NCI-H2196 treated with DMSO at 0.1 percent for 48 hours (cell line): Measurements from ENCODE around the gene WDR37.
"Not testable (repeated sequence)": the region's sequence is repeated elsewhere in the genome, so short reads cannot be mapped to it uniquely, and the experiment has no call there.

Experiments
- DNase-seq: peaks from one replicate; lab custom pipeline; 2025; ENCODE audit not compliant: unreplicated experiment; lab: John Stamatoyannopoulos, UW

Gene WDR37

DNA sequence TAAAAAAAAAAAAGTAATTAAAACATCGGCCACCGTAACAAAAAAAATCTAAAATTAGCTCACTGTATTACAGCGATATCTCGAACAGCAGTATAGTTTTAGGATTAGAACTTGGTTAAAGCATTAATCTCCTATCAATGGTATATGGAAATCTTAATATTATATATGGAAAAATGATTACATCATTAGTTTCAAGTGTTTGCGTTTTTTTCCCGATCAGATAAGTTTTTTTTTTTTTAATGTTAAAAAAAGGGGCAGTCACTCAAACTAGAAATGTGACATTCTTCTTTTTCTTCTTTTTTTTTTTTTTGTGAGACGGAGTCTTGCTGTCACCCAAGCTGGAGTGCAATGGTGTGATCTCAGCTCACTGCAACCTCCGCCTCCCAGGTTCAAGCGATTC, 14.7 kb upstream of the WDR37 start:
- DNase-seq = no peak

DNA sequence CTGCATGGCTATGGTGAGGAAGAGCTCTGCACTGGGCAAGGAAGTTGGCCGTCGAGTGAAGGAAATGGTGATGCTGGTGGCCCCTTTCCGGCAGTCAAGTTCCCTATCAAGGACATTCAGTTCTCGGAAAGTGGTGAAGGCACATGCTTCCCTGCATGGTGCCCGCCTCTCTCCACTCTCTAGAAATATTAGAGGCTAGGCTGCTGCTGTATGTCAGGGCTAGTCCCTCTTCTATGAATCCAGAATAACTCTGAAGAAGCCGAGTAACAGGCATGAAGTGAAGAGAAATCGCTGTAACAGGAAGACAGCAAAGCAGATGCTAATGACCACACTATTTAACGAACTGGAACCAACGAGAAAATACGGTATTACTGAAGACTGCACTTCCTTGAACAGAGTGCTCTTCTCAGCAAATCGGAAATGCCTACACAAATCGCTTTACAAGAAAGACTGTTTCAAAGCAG, 12.6 kb upstream of the WDR37 start:
- DNase-seq = no peak

DNA sequence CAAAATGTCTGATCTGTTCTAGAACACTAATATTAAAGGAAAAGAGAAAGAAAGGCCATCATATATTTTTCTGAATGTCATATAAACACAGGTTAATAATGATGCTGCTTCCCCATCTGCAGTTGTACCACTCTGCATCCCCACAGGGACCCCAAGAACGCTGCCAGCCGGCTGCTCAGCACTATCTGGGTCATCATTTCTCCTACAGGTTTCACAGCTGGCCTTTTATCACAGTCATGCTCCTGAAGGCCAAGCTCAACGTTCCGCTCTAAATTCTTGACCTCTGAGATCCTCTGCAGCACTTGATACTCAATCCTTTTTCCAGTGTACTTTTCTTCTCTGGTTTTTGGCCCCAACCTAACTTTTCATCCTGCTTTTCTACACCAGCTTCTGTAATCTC, 12.0 kb upstream of the WDR37 start:
- DNase-seq = no peak

DNA sequence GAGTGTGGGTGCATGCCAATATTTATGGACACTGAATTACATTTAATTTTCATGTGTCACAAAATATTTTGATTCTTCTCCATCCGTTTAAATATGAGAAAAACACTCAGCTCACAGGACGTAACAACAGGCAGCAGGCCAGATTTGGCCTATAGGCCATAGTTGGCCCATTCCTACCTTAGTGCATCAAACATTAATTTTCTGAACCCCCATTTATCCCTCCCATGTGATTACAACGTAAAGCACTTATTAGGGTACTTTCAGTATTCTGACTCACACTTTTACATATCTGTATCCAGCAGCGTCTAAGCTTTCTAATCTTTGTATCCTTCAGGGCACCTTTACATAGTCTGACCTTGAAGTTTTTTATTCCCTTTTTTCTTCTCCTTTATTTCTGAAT, 11.2 kb upstream of the WDR37 start:
- no peak for DNase-seq

DNA sequence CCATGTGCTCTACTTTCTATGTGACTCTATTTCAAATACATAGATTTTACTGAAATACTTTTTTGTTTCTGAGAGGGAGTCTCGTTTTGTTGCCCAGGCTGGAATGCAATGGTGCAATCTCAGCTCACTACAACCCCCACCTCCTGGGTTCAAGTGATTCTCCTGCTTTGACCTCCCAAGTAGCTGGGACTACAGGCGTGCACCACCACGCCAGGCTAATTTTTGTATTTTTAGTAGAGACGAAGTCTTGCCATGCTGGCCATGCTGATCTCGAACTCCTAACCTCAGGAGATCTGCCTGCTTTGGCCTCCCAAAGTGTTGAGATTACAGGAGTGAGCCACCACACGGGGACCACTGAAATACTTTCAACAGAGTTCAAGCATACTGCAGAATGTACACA, 10.8 kb upstream of the WDR37 start:
- no peak for DNase-seq

DNA sequence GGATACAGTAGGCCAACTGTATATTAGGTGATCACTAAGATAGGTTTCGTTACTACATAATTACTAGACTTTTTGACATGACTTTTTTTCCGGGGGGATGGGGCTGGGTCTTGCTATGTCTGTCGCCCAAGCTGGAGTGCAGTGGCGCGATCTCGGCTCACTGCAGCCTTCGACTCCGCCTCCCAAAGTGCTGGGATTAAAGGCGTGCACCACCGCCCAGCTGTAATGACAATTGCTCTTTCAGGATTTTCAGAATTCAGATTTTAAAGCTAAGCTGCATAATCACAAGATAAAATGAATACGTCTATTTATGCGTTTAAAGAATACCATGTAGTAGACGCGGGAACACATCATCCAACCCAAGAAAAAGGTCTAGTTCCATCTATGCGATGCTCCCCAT, 8.2 kb upstream of the WDR37 start:
- no peak for DNase-seq

DNA sequence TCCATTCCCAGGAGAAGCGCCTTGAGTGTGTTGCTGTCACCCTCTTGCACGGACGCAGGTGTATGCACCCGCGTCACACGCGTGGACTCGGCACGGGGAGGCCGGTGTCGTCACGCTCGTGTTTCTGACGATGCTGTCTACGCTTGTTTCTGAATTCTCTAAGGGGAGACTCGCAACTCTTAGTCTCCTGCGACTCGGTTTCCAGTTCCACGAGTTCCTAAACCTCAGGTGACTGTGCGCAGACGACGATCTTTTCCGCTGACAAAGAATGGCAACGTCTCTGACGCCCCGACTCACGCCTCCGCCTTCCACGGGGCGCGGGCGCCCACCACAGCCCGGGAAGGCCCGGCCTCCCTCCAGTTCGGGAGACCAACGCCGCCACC, 7.8 kb upstream of the WDR37 start:
- no peak for DNase-seq

DNA sequence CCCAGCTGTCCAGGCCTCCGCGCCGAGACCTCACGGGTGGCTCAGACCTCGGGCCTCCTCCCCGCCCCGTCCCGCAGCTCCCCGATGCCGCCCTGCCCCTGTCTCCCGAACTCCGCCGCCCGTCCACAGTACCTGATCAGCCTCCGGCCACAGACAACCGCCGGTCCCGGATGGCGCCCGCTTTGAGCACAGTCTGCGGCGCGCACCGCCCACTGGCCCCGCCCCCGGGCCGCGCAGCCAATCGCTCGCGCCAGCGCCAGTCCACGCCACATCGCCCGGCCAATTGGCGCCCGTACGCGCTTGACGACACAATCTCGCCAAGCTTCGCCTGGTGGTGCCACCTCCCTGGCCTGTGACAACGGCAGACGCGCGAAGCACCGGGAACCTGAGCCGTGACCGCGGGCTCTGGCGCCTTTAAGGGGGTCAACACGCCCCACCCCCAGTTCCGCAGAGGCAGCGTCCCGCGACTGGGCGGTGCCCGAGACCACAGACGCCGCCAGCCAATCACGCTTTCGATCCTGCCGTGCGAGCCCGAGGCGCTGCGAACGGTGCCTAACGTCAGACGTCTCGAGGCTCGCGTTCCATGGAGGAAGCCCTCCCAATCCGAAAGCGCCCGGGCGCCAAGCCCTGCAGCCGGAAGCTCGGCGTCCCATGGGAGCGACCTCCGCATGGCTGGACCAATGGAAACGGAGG, 7.3 kb upstream of the WDR37 start, which contains the start of gene IDI1:
Gene IDI1 (minus strand): TSS at position 388 of the 693 bp plus-strand sequence. CDS start 116 bp downstream, at position 272.
- DNase-seq = peak; percentile 82

DNA sequence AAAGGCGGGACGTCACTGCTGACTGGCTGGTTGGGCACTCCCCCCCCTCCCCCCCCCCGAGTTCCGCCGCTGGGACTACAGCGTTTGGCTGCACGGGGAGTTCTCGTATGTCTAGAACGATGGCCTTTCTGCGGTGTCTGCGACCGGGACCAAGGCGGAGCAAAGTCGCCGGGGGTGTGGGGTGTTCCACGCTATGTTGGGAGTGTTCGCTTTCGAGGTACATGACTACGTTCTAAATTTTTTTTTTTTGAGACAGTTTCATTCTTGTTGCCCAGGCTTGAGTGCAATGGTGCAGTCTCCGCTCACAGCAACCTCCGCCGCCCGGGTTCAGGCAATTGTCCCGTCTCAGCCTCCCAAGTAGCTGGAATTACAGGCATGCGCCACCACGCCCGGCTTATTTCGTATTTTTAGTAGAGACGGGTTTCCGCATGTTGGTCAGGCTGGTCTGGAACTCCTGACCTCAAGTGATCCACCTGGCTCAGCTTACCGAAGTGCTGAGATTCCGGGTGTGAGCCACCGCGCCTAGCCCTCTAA, 6.7 kb upstream of the WDR37 start:
- no peak for DNase-seq

DNA sequence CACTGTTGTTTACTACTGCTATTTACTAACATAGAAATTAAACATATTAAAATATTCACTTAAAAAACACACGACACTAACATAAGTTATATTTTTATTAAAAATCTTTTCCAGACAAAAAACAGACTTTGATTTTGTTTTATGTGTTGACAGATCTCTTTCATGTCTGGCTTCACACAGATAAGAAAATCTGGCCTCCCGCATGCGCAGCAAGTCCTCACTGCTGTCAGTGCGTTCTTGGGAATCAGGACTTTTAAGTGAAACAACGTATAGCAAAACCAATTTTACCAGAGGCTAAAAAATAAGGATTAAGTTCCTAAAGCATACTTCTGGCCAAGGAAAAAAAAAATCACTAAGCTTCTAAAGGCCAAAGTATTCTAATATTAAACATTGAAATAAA, 6.0 kb upstream of the WDR37 start:
- DNase-seq = no peak

DNA sequence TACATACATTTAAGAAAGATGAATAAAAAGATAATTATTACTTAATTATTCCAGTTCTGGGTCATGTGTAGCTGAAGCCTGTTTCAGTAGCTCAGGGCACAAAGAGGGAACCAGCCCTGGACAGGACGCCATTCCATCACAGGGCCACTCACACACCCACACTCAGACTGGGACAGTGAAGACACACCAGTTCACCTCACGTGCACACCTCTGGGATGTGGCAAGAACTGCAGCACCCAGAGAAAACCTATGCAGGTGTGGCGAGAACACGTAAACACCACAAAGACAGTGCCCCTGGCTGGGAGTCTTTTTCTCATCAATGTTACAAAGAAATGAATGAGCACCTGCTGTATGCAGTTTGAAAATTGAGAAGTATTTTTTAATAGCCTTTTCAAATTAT, 5.6 kb upstream of the WDR37 start:
- no peak for DNase-seq

DNA sequence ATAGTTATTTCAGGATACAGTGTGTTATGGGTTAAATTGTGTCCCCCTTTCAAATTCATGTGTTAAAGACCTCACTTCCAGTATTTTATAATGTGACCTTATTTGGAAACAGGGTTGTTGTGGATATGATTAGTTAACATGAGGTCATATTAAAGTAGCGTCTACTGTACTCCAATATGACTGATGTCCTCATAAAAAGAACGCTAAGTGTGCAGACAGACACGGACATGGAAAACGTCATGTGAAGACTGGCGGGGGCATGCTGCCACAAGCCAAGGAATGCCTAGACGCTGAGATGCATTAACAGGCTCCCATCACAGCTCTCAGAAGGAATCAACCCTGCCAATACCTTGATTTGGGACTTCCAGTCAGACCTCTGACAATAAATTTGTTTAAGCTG, 1.5 kb upstream of the WDR37 start:
- no peak for DNase-seq

DNA sequence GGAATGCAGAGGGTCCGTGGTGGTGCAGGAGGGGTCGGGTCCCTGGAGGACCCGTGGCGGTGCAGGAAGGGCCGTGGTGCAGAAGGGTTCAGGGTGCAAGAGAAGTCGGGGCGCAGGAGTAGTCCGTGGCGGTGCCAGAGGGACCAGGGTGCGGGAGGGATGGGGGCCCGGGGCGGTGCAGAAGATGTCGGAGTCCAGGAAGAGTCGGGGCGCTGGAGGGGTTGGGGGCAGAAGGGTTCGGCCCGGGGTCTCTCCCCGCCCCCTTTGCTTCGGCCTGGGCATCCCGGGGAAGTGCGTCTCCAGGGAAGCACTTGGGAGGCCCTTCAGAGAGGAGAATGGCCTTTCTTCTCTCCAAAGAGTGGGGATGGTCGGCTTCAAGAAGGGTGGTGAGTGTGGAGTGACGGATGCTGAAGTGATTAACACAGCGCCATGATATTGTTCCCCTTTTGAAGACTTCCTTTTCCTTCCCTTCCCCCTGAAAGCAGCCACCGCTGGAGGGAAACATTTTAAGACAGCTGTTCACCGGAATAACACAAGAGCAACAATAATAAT, 997 bp downstream of the WDR37 start:
- no peak for DNase-seq

DNA sequence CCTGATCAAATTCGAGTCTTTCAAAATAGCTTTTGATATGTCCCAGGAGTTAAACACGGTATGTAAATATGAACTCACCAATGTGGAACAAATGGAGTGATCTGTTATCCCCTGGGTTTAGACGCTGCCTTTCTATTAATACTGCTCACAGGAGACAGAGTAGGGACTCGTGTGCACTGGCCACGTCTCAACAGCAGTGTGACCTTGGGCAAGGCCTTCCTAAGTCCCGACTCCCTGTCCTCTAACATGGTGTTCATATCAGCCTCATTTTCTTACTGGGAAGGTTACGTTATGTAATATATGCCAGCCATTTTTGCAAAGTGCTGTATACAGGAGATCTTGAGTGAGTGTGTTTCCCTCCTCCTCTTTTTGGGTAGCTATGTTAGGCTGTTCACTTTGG, 1.8 kb downstream of the WDR37 start:
- DNase-seq = no peak

DNA sequence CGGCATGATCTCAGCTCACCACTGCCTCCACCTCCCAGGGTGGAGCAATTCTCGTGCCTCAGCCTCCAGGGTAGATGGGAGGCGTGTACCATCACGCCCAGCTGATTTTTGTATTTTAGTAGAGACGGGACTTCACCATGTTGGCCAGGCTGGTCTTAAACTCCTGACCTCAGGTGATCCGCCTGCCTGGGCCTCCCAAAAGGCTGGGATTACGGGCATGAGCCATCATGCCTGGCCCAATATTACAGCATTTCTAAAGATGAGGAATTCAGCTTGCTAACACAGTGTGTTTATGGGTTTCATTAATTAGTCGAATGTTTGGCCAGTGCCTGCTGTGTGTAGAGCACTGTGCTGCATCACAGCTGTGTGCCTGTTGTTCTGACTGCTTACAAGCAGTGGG, 3.7 kb downstream of the WDR37 start:
- DNase-seq = no peak

DNA sequence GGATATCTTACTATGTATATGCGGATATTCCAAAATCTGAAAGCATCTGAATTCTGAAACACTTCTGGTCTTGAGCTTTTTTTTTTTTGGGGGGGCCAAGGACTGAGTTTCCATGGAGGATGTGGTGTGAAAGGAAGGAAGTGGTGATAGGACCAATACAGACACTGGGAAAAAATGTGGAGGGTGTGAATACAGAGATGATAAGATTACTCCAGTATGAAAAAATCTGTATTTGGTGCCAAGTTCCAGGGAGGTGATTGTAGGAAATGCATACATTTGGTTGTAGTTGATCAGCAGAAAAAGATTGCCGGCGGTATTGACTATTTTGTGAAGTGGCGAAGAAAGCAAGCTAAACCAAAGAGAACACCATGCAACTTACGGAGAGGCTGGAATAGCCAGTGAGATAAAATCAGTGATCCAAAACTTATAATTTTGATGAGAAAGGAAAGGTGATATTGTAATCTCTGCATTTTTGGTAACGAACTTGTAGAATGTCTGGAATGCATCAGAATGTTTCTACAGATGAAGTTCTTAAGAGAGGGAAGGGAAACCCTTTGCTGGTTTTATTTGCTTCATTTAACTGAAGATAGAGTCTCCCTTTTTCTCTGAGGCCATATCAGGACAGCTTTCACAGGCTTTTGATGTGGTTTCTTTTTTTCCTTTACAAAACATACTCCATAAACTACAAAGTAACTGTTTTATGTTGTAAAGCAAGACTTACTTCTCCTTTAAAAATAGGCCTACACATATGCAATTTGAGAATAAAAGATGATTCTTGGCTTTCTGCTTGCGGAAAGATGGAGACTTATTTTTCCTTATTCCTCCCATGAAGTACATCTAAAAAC, 6.0 kb downstream of the WDR37 start:
- no peak for DNase-seq

DNA sequence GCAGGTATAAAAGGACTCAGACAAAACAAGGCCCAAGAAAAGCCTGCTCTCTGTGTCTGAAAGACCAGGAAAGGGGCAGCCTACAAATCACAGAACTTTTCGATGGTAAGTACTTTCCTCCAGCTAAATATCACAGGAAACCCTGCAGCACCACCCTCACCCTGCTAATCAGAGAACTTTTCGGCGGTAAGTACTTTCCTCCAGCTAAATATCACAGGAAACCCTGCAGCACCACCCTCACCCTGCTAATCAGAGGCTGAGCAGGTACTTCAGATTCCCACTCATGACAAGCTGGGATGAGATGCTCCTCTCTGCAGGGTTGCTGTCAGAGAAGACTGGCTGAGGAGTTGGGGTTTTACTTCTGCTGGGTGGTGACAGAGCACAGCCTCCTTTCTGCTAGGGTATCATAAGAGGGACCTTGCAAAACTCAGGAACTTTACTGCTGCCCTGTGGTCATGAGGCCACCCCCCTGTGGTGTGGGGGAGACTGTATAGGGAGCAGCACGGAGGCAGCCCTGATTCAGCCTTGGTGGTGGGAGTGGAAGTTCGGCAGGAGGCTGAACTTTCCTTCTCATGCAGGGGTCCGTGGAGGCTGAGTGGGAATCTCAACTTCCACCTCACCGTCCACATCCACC, 7.2 kb downstream of the WDR37 start:
- DNase-seq = no peak

DNA sequence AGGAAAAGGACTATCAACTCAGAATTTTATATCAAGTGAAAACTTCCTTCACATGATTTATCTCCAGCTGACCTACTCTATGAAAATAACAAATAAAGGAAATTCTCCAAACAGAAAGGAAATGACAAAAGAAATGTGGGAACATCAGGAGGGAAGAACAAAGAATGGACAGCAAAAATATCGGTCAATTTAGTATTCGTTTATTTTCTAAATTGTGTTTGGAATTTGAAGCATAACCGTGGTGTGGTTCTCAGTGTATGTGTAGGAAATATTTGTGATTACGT, 8.7 kb downstream of the WDR37 start:
- no peak for DNase-seq

DNA sequence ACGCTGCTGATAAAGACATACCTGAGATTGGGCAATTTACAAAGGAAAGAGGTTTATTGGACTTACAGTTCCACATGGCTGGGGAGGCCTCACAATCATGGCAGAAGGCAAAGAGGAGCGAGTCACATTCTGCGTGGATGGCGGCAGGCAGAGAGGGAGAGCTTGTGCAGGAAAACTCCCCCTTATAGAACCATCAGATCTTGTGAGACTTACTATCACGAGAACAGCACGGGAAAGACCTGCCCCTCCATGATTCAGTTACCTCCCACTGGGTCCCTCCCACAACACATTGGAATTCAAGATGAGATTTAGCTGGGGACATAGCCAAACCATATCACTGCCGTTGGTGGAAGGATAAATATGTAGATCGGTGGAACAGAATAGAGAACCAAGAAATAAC, 10.5 kb downstream of the WDR37 start:
- not testable (repeated sequence) for DNase-seq

DNA sequence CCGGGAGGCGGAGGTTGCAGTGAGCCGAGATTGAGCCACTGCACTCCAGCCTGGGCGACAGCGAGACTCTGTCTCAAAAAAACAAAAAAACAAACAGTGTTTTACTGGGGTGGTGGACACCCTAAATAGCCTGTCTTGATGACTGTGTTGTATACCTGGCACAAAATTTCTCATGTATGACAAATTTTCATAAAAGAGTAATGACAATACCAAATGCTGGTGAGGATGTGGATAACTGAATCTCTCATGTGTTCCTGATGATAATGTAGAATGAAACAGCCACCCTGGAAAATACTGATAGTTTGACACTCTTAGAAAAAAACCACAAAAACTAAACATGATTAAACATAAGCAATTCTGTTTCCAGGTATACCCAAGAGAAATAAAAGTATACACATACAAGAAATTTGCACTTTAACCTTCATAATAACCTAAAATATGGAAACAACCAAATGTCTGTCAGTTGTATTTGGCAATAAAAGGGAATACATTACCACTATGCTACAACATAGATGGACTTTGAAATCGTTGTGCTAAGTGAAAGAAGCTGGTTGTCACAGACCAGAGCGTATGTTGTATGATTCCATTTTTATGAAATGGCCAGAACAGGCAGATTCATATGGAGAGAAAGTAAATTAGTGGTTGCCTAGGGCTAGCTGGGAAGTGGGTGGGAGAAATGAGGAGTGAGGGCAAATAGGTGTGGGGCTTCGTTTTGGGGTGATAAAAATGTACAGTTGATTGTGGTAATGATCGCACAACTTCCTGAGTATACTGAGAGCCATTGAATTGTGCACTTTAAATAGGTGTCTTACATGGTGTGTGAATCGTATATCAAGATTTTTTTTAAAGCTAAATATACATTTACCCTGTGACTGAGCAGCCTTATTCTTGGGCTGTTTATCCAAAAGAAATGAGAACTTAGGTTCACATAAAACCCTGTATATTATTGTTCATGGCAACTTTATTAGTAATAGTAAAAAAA, 12.5 kb downstream of the WDR37 start:
- DNase-seq = no peak
